ENCODE data around the gene KRTAP9-1.
A peak's percentile ranks its signal among the peaks of the same experiment; 100 is the strongest.
"Not testable (repeated sequence)": the region's sequence is repeated elsewhere in the genome, so short reads cannot be mapped to it uniquely, and the experiment has no call there.

The KRTAP9-1 gene

DNA sequence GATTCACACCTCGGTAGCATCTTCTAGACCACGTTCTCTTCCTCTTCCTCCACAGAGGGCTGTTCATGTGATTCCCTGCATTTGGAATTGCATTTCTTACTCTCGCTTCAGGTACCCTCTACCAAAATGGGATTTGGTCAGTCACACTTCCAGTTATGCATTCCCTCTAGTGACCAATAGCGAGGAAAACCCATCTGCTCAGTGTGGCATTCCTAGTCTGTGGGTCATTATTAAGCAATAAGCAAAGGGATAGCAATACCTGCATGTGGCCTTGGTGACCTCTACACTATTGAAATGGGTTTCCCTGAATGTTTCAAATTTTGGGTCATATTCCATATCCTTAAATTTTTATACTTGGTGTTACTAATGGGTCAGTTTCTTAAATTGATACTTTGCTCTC is 39.7 kb upstream of the KRTAP9-1 start:
- WGBS (ENCODE audit: extremely low coverage, insufficient coverage, insufficient read length) = no CpG with 5 or more reads among the region's 4 CpGs
- Histone ChIP-seq H4K8ac (ENCODE audit: low read depth, low read length) (no peak overlapping the region), H3K79me1 (ENCODE audit: low read length) (no peaks in the 10 kb centered on the region)

DNA sequence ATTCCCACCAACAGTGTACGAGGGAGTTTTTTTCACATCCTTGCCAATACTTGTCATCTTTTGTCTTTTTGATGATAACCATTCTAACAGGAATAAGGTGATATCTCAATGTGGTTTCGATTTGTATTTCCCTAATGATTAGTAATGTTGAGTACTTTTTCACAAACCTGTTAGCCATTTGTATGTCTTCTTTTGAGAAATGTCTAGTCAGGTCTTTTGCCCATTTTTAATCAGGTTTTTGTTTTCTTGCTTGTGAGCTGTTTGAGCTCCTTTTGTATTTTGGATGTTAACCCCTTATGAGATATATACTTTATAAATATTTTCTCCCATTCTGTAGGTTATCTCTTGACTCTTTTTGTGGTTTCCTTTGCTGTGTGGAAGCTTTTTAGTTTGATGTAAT is 38.2 kb upstream of the KRTAP9-1 start:
- Histone ChIP-seq H2BK120ac (ENCODE audit: insufficient read depth, low read length, poor library complexity) (no peak overlapping the region), H3K79me2 (ENCODE audit: control insufficient read depth, insufficient read depth, low read length, poor library complexity) (no peaks in the 10 kb centered on the region), H2AFZ (ENCODE audit: insufficient read depth, low read length, poor library complexity) (no peak overlapping the region), H3K4me1 (ENCODE audit: control insufficient read depth in 1 of 2, insufficient read depth in 2 of 2, low read length in 2 of 2) (no peaks in the 10 kb centered on the region), H3K4ac (ENCODE audit: low read depth, low read length) (no peak overlapping the region), H4K91ac (ENCODE audit: low read depth, low read length) (no peak overlapping the region), H3K27me3 (ENCODE audit: insufficient read depth, low read length) (no peaks in the 10 kb centered on the region), H4K8ac (ENCODE audit: low read depth, low read length) (no peak overlapping the region), H3K4me3 (ENCODE audit: low read depth, low read length) (no peak overlapping the region), H3K9ac (ENCODE audit: low read length) (no peak overlapping the region), H2BK5ac (ENCODE audit: low read depth, low read length, poor library complexity) (no peak overlapping the region), H3K4me2 (ENCODE audit: low read length) (no peak overlapping the region), H3K9me3 (ENCODE audit: insufficient read depth, low read depth, low read length) (no peaks in the 10 kb centered on the region), H3K23ac (ENCODE audit: low read length) (no peak overlapping the region), H3K18ac (ENCODE audit: low read length) (no peak overlapping the region), H3K36me3 (ENCODE audit: control insufficient read depth in 1 of 2, insufficient read depth in 2 of 2, low read length in 2 of 2) (no peaks in the 10 kb centered on the region), H3K27ac (ENCODE audit: low read depth, low read length) (no peak overlapping the region), H3K14ac (ENCODE audit: low read length) (no peak overlapping the region), H3K79me1 (ENCODE audit: low read length) (no peaks in the 10 kb centered on the region), H2AK5ac (ENCODE audit: low read length) (no peak overlapping the region), H4K12ac (ENCODE audit: low read depth, low read length) (no peak overlapping the region), H2BK12ac (ENCODE audit: low read length) (no peak overlapping the region)
- DNase-seq = no peak
- WGBS (ENCODE audit: extremely low coverage, insufficient coverage, insufficient read length) = no CpG with 5 or more reads among the region's 2 CpGs

More for the DNA sequence above, 39.7 kb upstream of the KRTAP9-1 start:
- H3K79me2 ChIP-seq (ENCODE audit: control insufficient read depth, insufficient read depth, low read length, poor library complexity) = no peaks in the 10 kb centered on the region
- no peak overlapping the region for H3K4ac ChIP-seq (ENCODE audit: low read depth, low read length)
- H4K12ac ChIP-seq (ENCODE audit: low read depth, low read length) = no peak overlapping the region
- H3K36me3 ChIP-seq (ENCODE audit: control insufficient read depth in 1 of 2, insufficient read depth in 2 of 2, low read length in 2 of 2) = no peaks in the 10 kb centered on the region
- H2BK5ac ChIP-seq (ENCODE audit: low read depth, low read length, poor library complexity) = no peak overlapping the region
- no peak overlapping the region for H3K27ac ChIP-seq (ENCODE audit: low read depth, low read length)
- DNase-seq = peak; percentile 61 to 79
- H3K23ac ChIP-seq (ENCODE audit: low read length) = no peak overlapping the region
- H3K4me3 ChIP-seq (ENCODE audit: low read depth, low read length) = no peak overlapping the region
- no peak overlapping the region for H2AFZ ChIP-seq (ENCODE audit: insufficient read depth, low read length, poor library complexity)
- no peak overlapping the region for H2BK120ac ChIP-seq (ENCODE audit: insufficient read depth, low read length, poor library complexity)
- no peak overlapping the region for H3K9ac ChIP-seq (ENCODE audit: low read length)
- H3K9me3 ChIP-seq (ENCODE audit: insufficient read depth, low read depth, low read length) = no peaks in the 10 kb centered on the region
- no peak overlapping the region for H3K18ac ChIP-seq (ENCODE audit: low read length)
- H3K4me2 ChIP-seq (ENCODE audit: low read length) = no peak overlapping the region
- H3K14ac ChIP-seq (ENCODE audit: low read length) = no peak overlapping the region
- H3K27me3 ChIP-seq (ENCODE audit: insufficient read depth, low read length) = no peaks in the 10 kb centered on the region
- no peaks in the 10 kb centered on the region for H3K4me1 ChIP-seq (ENCODE audit: control insufficient read depth in 1 of 2, insufficient read depth in 2 of 2, low read length in 2 of 2)
- no peak overlapping the region for H4K91ac ChIP-seq (ENCODE audit: low read depth, low read length)
- no peak overlapping the region for H2AK5ac ChIP-seq (ENCODE audit: low read length)
- no peak overlapping the region for H2BK12ac ChIP-seq (ENCODE audit: low read length)

GRCh38 chr17:41153856-41154255 is 35.8 kb upstream of the KRTAP9-1 start:
- no CpG with 5 or more reads among the region's 2 CpGs for WGBS (ENCODE audit: extremely low coverage, insufficient coverage, insufficient read length)
- Histone ChIP-seq H3K79me1 (ENCODE audit: low read length) (no peaks in the 10 kb centered on the region), H3K79me2 (ENCODE audit: control insufficient read depth, insufficient read depth, low read length, poor library complexity) (no peaks in the 10 kb centered on the region), H2BK120ac (ENCODE audit: insufficient read depth, low read length, poor library complexity) (no peak overlapping the region), H3K23ac (ENCODE audit: low read length) (no peak overlapping the region), H3K18ac (ENCODE audit: low read length) (no peak overlapping the region), H3K36me3 (ENCODE audit: control insufficient read depth in 1 of 2, insufficient read depth in 2 of 2, low read length in 2 of 2) (no peaks in the 10 kb centered on the region), H3K4ac (ENCODE audit: low read depth, low read length) (no peak overlapping the region), H3K4me2 (ENCODE audit: low read length) (no peak overlapping the region), H4K8ac (ENCODE audit: low read depth, low read length) (no peak overlapping the region), H2AK5ac (ENCODE audit: low read length) (no peak overlapping the region), H3K9ac (ENCODE audit: low read length) (no peak overlapping the region), H3K4me1 (ENCODE audit: control insufficient read depth in 1 of 2, insufficient read depth in 2 of 2, low read length in 2 of 2) (no peaks in the 10 kb centered on the region), H3K27ac (ENCODE audit: low read depth, low read length) (no peak overlapping the region), H3K14ac (ENCODE audit: low read length) (no peak overlapping the region), H4K91ac (ENCODE audit: low read depth, low read length) (no peak overlapping the region), H3K9me3 (ENCODE audit: insufficient read depth, low read depth, low read length) (no peaks in the 10 kb centered on the region), H4K12ac (ENCODE audit: low read depth, low read length) (no peak overlapping the region), H2BK12ac (ENCODE audit: low read length) (no peak overlapping the region), H3K4me3 (ENCODE audit: low read depth, low read length) (no peak overlapping the region), H2AFZ (ENCODE audit: insufficient read depth, low read length, poor library complexity) (no peak overlapping the region), H2BK5ac (ENCODE audit: low read depth, low read length, poor library complexity) (no peak overlapping the region), H3K27me3 (ENCODE audit: insufficient read depth, low read length) (no peaks in the 10 kb centered on the region)
- DNase-seq = no peak

- no CpG with 5 or more reads among the region's 3 CpGs for WGBS (ENCODE audit: extremely low coverage, insufficient coverage, insufficient read length)
- H2BK12ac ChIP-seq (ENCODE audit: low read length); H3K9me3 ChIP-seq (ENCODE audit: insufficient read depth, low read depth, low read length); H3K23ac ChIP-seq (ENCODE audit: low read length); H3K14ac ChIP-seq (ENCODE audit: low read length); H3K9ac ChIP-seq (ENCODE audit: low read length); H3K27me3 ChIP-seq (ENCODE audit: insufficient read depth, low read length); H2BK5ac ChIP-seq (ENCODE audit: low read depth, low read length, poor library complexity); H3K27ac ChIP-seq (ENCODE audit: low read depth, low read length); H2AFZ ChIP-seq (ENCODE audit: insufficient read depth, low read length, poor library complexity); H3K4me1 ChIP-seq (ENCODE audit: control insufficient read depth in 1 of 2, insufficient read depth in 2 of 2, low read length in 2 of 2); H4K12ac ChIP-seq (ENCODE audit: low read depth, low read length); H4K91ac ChIP-seq (ENCODE audit: low read depth, low read length); H3K36me3 ChIP-seq (ENCODE audit: control insufficient read depth in 1 of 2, insufficient read depth in 2 of 2, low read length in 2 of 2); H3K4me2 ChIP-seq (ENCODE audit: low read length); H3K4me3 ChIP-seq (ENCODE audit: low read depth, low read length); H2BK120ac ChIP-seq (ENCODE audit: insufficient read depth, low read length, poor library complexity); H3K18ac ChIP-seq (ENCODE audit: low read length); DNase-seq; H3K79me1 ChIP-seq (ENCODE audit: low read length); H3K79me2 ChIP-seq (ENCODE audit: control insufficient read depth, insufficient read depth, low read length, poor library complexity); H3K4ac ChIP-seq (ENCODE audit: low read depth, low read length); H2AK5ac ChIP-seq (ENCODE audit: low read length); H4K8ac ChIP-seq (ENCODE audit: low read depth, low read length): not testable (repeated sequence)
Observed at GRCh38 chr17:41160190-41160589, 29.5 kb upstream of the KRTAP9-1 start.
